ENCODE data around the gene CHST9. TPM values are rescaled to one million over a fixed set of nuclear protein-coding genes. Genes with fewer than 3 reads are reported as not detected.

CHST9 gene
- total RNA-seq, 1 experiment from 2014 or later = 3.5 TPM

DNA sequence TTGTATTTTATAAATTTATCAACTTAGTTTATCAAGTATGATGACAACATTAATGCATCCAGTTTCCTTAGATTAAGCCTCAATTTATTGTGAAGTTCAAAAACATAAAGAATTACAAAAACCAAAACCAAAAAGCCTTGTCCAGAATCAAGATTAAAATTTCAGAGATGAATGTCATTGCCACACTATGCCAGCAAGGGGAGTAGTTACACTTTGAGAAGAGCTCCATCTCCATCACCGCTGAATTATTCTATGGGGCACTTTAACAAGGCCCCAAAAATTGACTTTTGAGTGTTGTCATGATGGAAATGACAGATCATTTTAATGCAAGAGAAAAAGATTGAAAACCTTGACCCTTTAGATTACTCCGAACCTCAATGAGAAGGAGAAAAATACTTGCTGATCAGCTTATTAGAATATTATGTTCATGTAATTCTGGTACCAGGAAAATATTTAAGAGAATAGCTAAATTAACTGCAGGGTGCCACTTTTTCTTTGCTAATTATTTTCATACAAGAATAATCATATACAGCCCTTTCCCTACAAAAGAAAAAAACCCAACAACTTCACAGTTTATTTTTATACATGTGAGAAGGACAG is 167.1 kb downstream of the CHST9 start:
- Histone ChIP-seq H3K27me3 (ENCODE audit: insufficient read depth, low read length) (no peaks in the 10 kb centered on the region), H2BK12ac (ENCODE audit: insufficient read length, low read depth, low read length) (no peak overlapping the region), H3K4me2 (ENCODE audit: insufficient read depth, insufficient read length, low read length) (no peak overlapping the region), H3K56ac (ENCODE audit: insufficient read length, low read depth, low read length) (no peak overlapping the region), H2BK15ac (ENCODE audit: low read depth, low read length) (no peak overlapping the region), H2BK120ac (ENCODE audit: low read depth, low read length, poor library complexity, severe bottlenecking) (no peak overlapping the region), H3T11ph (ENCODE audit: low read length) (no peak overlapping the region), H3K23ac (ENCODE audit: insufficient read length, low read depth, low read length) (no peak overlapping the region), H3K9me3 (ENCODE audit: control insufficient read depth, low read depth, low read length) (no peaks in the 10 kb centered on the region), H3K79me2 (ENCODE audit: insufficient read depth, low read length) (no peaks in the 10 kb centered on the region), H3K9ac (ENCODE audit: extremely low read depth, insufficient read length, low read length) (no peak overlapping the region), H3K27ac (ENCODE audit: insufficient read length, low read depth, low read length) (no peak overlapping the region), H2BK20ac (ENCODE audit: low read depth, low read length, poor library complexity, severe bottlenecking) (no peak overlapping the region), H4K91ac (ENCODE audit: insufficient read length, low read depth, low read length) (no peak overlapping the region), H3K14ac (ENCODE audit: insufficient read depth, low read length) (no peak overlapping the region), H4K5ac (ENCODE audit: insufficient read length, low read depth, low read length) (no peak overlapping the region), H2BK5ac (ENCODE audit: insufficient read length, low read length) (no peak overlapping the region), H3K4ac (ENCODE audit: low read depth, low read length) (no peak overlapping the region), H2AFZ (ENCODE audit: low read length) (no peak overlapping the region), H3K23me2 (ENCODE audit: insufficient read length, low read depth, low read length, poor library complexity, severe bottlenecking) (no peaks in the 10 kb centered on the region), H3K18ac (ENCODE audit: insufficient read length, low read depth, low read length) (no peak overlapping the region), H2AK5ac (ENCODE audit: insufficient read length, low read length) (no peak overlapping the region), H4K20me1 (ENCODE audit: control insufficient read depth, insufficient read depth, insufficient read length) (no peaks in the 10 kb centered on the region), H3K4me1 (ENCODE audit: insufficient read depth, low read length) (no peaks in the 10 kb centered on the region; the same call in 1 of the 2 replicates), H3K79me1 (ENCODE audit: insufficient read depth, low read depth, low read length, poor library complexity, severe bottlenecking) (no peaks in the 10 kb centered on the region), H4K8ac (replicated peaks; ENCODE audit: insufficient read length, low read depth, low read length) (no peak overlapping the region)
- H3K4me1 Mint-ChIP-seq = 0 out of 4 replicates have a peak, but pooled peaks cover 0 to 2% of the 10 kb centered on the region in 2 experiments
- no peak overlapping the region for H3K27ac Mint-ChIP-seq
- no peak for DNase-seq
- H3K4me3 Mint-ChIP-seq = no peak overlapping the region
- WGBS (ENCODE audit: extremely low coverage, insufficient read length, low lambda C conversion rate) = no CpG with 5 or more reads among the region's 2 CpGs
- no peaks in the 10 kb centered on the region for H3K9me3 Mint-ChIP-seq
- no peaks in the 10 kb centered on the region for H3K27me3 Mint-ChIP-seq (ENCODE audit: low read depth)
- TF ChIP-seq, protein P1, sequence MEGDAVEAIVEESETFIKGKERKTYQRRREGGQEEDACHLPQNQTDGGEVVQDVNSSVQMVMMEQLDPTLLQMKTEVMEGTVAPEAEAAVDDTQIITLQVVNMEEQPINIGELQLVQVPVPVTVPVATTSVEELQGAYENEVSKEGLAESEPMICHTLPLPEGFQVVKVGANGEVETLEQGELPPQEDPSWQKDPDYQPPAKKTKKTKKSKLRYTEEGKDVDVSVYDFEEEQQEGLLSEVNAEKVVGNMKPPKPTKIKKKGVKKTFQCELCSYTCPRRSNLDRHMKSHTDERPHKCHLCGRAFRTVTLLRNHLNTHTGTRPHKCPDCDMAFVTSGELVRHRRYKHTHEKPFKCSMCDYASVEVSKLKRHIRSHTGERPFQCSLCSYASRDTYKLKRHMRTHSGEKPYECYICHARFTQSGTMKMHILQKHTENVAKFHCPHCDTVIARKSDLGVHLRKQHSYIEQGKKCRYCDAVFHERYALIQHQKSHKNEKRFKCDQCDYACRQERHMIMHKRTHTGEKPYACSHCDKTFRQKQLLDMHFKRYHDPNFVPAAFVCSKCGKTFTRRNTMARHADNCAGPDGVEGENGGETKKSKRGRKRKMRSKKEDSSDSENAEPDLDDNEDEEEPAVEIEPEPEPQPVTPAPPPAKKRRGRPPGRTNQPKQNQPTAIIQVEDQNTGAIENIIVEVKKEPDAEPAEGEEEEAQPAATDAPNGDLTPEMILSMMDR (conservative IDR thresholded peaks at IDR 0.05) = peak; percentile 81
- no peaks in the 10 kb centered on the region for H3K36me3 Mint-ChIP-seq (ENCODE audit: insufficient read depth in 1 of 3, low read depth in 3 of 3)

All from H9 (cell line).